Measurements from ENCODE around the gene HES7.

The HES7 gene

DNA sequence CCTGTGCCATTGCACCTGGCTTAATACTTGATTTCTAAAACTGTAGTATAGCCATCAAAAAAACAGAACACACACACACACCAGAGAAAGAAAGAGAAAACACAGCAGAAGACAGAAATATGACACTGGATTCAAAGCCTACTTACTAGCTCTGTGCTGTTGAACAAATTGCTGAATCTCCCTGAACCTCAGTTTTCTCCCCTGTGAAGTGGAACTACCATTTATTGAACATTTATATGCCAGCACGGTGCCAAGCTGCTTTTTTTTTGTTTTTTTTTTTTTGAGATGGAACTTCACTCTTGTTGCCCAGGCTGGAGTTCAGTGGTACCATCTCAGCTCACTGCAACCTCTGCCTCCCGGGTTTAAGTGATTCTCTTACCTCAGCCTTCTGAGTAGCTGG, 23.1 kb downstream of the HES7 start:
- H3K4me3 ChIP-seq (ENCODE audit: low read length), result no peak overlapping the region
- no peaks in the 10 kb centered on the region for H3K79me1 ChIP-seq (ENCODE audit: low read length)
- no peak overlapping the region for H3K27ac ChIP-seq (ENCODE audit: low read depth, low read length)
- H3K18ac ChIP-seq (ENCODE audit: low read length), result no peak overlapping the region
- H3K9ac ChIP-seq (ENCODE audit: low read length), result no peak overlapping the region
- H4K5ac ChIP-seq (ENCODE audit: low read length), result no peak overlapping the region
- H4K8ac ChIP-seq (ENCODE audit: low read depth, low read length), result no peak overlapping the region
- no peak overlapping the region for H2BK5ac ChIP-seq (ENCODE audit: low read length)
- no peak overlapping the region for H3K56ac ChIP-seq (ENCODE audit: low read length)
- H2BK15ac ChIP-seq (replicated peaks; ENCODE audit: low read depth), result no peak overlapping the region
- no CpG with 5 or more reads among the region's 2 CpGs for WGBS (ENCODE audit: extremely low coverage, insufficient coverage, low lambda C conversion rate)
- no peak overlapping the region for H3K4me2 ChIP-seq (ENCODE audit: low read length)
- no peak overlapping the region for H3K23ac ChIP-seq (ENCODE audit: low read length)
- H3K4ac ChIP-seq (ENCODE audit: low read depth, low read length), result no peak overlapping the region
- H2BK120ac ChIP-seq (ENCODE audit: low read depth, low read length), result no peak overlapping the region
- H3K4me1 ChIP-seq (ENCODE audit: control insufficient read depth, low read depth, low read length), result no peaks in the 10 kb centered on the region
- no peaks in the 10 kb centered on the region for H3K27me3 ChIP-seq (ENCODE audit: insufficient read depth, low read length, poor library complexity)
- H2AK5ac ChIP-seq (ENCODE audit: low read length), result no peak overlapping the region
- no peaks in the 10 kb centered on the region for H3K36me3 ChIP-seq (ENCODE audit: control insufficient read depth, insufficient read depth, low read length)
- DNase-seq, result no peak
- H3K79me2 ChIP-seq (ENCODE audit: control insufficient read depth, insufficient read depth, low read length), result no peaks in the 10 kb centered on the region

DNA sequence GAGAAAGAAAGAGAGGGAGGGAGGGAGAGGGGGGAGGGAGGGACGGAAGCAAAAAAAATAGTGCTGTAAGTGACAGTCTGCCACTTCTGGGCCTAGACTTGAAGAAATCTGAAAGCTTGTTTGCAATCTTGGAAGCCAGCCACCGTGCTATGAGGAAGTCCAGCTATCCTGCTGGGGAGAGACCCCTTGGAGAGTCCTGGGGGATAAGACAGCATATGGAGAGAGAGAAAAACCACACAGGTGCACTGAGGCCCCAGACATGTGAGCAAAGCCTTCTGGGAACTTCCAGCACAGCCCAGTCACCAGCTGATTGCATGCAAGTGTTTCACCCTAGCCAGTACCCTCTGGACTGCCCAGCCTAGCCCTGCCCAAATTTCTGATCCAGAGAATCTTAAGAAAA, 23.8 kb downstream of the HES7 start:
- Histone ChIP-seq H3K27ac (ENCODE audit: low read depth, low read length) (no peak overlapping the region), H3K18ac (ENCODE audit: low read length) (no peak overlapping the region), H3K27me3 (ENCODE audit: insufficient read depth, low read length, poor library complexity) (no peaks in the 10 kb centered on the region), H3K79me1 (ENCODE audit: low read length) (no peaks in the 10 kb centered on the region), H3K4ac (ENCODE audit: low read depth, low read length) (no peak overlapping the region), H3K4me1 (ENCODE audit: control insufficient read depth, low read depth, low read length) (no peaks in the 10 kb centered on the region), H3K36me3 (ENCODE audit: control insufficient read depth, insufficient read depth, low read length) (no peaks in the 10 kb centered on the region), H3K79me2 (ENCODE audit: control insufficient read depth, insufficient read depth, low read length) (no peaks in the 10 kb centered on the region), H2BK15ac (replicated peaks; ENCODE audit: low read depth) (no peak overlapping the region), H2AK5ac (ENCODE audit: low read length) (no peak overlapping the region), H3K9ac (ENCODE audit: low read length) (no peak overlapping the region), H3K4me2 (ENCODE audit: low read length) (no peak overlapping the region), H4K8ac (ENCODE audit: low read depth, low read length) (no peak overlapping the region), H3K23ac (ENCODE audit: low read length) (no peak overlapping the region), H2BK120ac (ENCODE audit: low read depth, low read length) (no peak overlapping the region), H4K5ac (ENCODE audit: low read length) (no peak overlapping the region), H3K4me3 (ENCODE audit: low read length) (no peak overlapping the region), H2BK5ac (ENCODE audit: low read length) (no peak overlapping the region), H3K56ac (ENCODE audit: low read length) (no peak overlapping the region)
- DNase-seq, result no peak
- WGBS (ENCODE audit: extremely low coverage, insufficient coverage, low lambda C conversion rate), result no CpG with 5 or more reads among the region's 2 CpGs

DNA sequence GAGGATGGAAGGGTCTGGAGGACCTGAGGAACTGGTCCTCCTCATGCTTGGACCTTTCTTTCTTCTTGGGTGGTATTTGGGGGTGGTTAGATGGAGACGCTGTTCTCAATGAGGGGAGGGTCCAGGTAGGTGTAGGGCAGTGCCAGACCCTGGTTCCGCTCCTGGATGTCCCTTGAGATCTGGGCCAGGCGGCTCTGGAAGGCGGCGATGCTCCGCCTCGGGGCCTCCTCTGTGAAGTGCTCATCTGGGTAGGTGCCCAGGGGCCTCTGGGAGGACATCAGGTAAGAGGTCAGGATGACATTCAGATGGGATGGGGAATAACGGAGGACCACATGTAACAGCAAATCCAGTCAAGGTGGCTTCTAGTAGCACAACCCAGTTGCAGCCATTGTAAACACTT, 27.4 kb downstream of the HES7 start:
- no CpG with 5 or more reads among the region's 8 CpGs for WGBS (ENCODE audit: extremely low coverage, insufficient coverage, low lambda C conversion rate)
- H2BK120ac ChIP-seq (ENCODE audit: low read depth, low read length), result no peak overlapping the region
- H2BK5ac ChIP-seq (ENCODE audit: low read length), result no peak overlapping the region
- H2AK5ac ChIP-seq (ENCODE audit: low read length), result no peak overlapping the region
- H2BK15ac ChIP-seq (replicated peaks; ENCODE audit: low read depth), result no peak overlapping the region
- no peaks in the 10 kb centered on the region for H3K4me1 ChIP-seq (ENCODE audit: control insufficient read depth, low read depth, low read length)
- no peak overlapping the region for H4K8ac ChIP-seq (ENCODE audit: low read depth, low read length)
- H3K4me2 ChIP-seq (ENCODE audit: low read length), result no peak overlapping the region
- H3K56ac ChIP-seq (ENCODE audit: low read length), result no peak overlapping the region
- DNase-seq, result no peak
- H3K79me2 ChIP-seq (ENCODE audit: control insufficient read depth, insufficient read depth, low read length), result no peaks in the 10 kb centered on the region
- no peak overlapping the region for H3K4me3 ChIP-seq (ENCODE audit: low read length)
- H3K36me3 ChIP-seq (ENCODE audit: control insufficient read depth, insufficient read depth, low read length), result no peaks in the 10 kb centered on the region
- H3K18ac ChIP-seq (ENCODE audit: low read length), result no peak overlapping the region
- H3K79me1 ChIP-seq (ENCODE audit: low read length), result no peaks in the 10 kb centered on the region
- no peak overlapping the region for H3K23ac ChIP-seq (ENCODE audit: low read length)
- no peaks in the 10 kb centered on the region for H3K27me3 ChIP-seq (ENCODE audit: insufficient read depth, low read length, poor library complexity)
- no peak overlapping the region for H3K27ac ChIP-seq (ENCODE audit: low read depth, low read length)
- no peak overlapping the region for H4K5ac ChIP-seq (ENCODE audit: low read length)
- H3K9ac ChIP-seq (ENCODE audit: low read length), result no peak overlapping the region
- no peak overlapping the region for H3K4ac ChIP-seq (ENCODE audit: low read depth, low read length)

DNA sequence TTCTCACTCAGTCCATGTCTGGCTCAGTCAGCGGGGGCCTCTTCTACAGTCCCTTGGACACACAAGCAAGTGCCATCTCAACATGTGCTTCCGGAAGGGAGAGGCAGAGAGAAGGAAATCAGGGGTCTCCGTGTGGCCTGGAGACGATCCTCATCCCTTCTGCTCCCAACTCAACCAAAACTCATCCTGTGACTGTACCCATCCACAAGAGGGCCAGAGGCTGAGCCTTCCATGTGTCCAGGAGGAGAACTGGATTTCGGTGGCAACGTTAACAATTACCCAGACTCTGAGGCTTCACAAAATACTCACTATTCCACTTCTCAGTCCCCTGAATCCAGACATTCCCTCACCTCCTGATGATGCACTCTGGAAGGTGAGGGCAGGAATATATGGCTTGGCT, 28.5 kb downstream of the HES7 start:
- Histone ChIP-seq H3K9ac (ENCODE audit: low read length) (no peak overlapping the region), H3K4me2 (ENCODE audit: low read length) (no peak overlapping the region), H3K79me2 (ENCODE audit: control insufficient read depth, insufficient read depth, low read length) (no peaks in the 10 kb centered on the region), H2BK5ac (ENCODE audit: low read length) (no peak overlapping the region), H3K4ac (ENCODE audit: low read depth, low read length) (no peak overlapping the region), H2BK120ac (ENCODE audit: low read depth, low read length) (no peak overlapping the region), H3K4me3 (ENCODE audit: low read length) (no peak overlapping the region), H3K23ac (ENCODE audit: low read length) (no peak overlapping the region), H3K27ac (ENCODE audit: low read depth, low read length) (no peak overlapping the region), H3K27me3 (ENCODE audit: insufficient read depth, low read length, poor library complexity) (no peaks in the 10 kb centered on the region), H3K79me1 (ENCODE audit: low read length) (no peaks in the 10 kb centered on the region), H2BK15ac (replicated peaks; ENCODE audit: low read depth) (no peak overlapping the region), H3K18ac (ENCODE audit: low read length) (no peak overlapping the region), H3K36me3 (ENCODE audit: control insufficient read depth, insufficient read depth, low read length) (no peaks in the 10 kb centered on the region), H4K8ac (ENCODE audit: low read depth, low read length) (no peak overlapping the region), H2AK5ac (ENCODE audit: low read length) (no peak overlapping the region), H4K5ac (ENCODE audit: low read length) (no peak overlapping the region), H3K56ac (ENCODE audit: low read length) (no peak overlapping the region), H3K4me1 (ENCODE audit: control insufficient read depth, low read depth, low read length) (peaks cover 3% of the 10 kb centered on the region)
- WGBS (ENCODE audit: extremely low coverage, insufficient coverage, low lambda C conversion rate), result no CpG with 5 or more reads among the region's 6 CpGs
- DNase-seq, result no peak

DNA sequence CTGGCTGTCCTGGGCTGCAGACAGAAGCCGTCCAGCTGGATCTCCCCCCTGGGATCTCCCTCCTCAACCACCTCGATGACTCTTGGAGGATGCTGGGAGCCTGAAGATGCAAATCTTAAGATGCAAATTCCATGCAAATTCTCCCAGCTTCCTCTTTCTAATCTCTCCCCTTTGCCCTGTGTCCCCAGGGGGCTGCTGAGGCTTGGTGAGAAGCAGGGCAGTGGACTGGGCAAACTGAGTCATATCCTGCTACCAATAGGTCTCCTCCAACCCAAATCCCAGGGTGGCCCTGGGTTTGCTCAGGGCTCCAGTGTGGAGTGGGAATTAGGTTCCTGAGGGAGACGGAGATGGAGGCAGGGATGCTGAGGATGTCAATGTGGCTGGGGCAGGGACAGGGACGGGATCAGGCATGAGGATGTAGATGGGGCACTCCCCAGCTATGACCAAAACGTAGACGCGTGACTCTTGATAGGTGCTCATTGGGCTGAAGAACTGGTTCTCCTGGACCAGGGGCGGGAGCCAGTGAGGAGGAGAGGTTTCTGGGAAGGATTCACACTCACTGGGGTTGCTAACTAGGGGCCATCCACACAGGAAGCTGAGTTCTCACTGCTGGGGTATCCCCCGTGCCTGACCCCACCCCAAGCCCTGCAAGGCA, 32.7 kb downstream of the HES7 start:
- no peaks in the 10 kb centered on the region for H3K79me1 ChIP-seq (ENCODE audit: low read length)
- no peak overlapping the region for H3K4ac ChIP-seq (ENCODE audit: low read depth, low read length)
- no peak overlapping the region for H2BK120ac ChIP-seq (ENCODE audit: low read depth, low read length)
- DNase-seq, result no peak
- H3K4me2 ChIP-seq (ENCODE audit: low read length), result no peak overlapping the region
- no peak overlapping the region for H3K4me3 ChIP-seq (ENCODE audit: low read length)
- no peak overlapping the region for H2AK5ac ChIP-seq (ENCODE audit: low read length)
- H3K27ac ChIP-seq (ENCODE audit: low read depth, low read length), result no peak overlapping the region
- no peaks in the 10 kb centered on the region for H3K36me3 ChIP-seq (ENCODE audit: control insufficient read depth, insufficient read depth, low read length)
- H3K18ac ChIP-seq (ENCODE audit: low read length), result no peak overlapping the region
- no peaks in the 10 kb centered on the region for H3K27me3 ChIP-seq (ENCODE audit: insufficient read depth, low read length, poor library complexity)
- no CpG with 5 or more reads among the region's 9 CpGs for WGBS (ENCODE audit: extremely low coverage, insufficient coverage, low lambda C conversion rate)
- H4K8ac ChIP-seq (ENCODE audit: low read depth, low read length), result no peak overlapping the region
- no peak overlapping the region for H3K56ac ChIP-seq (ENCODE audit: low read length)
- no peak overlapping the region for H2BK15ac ChIP-seq (replicated peaks; ENCODE audit: low read depth)
- no peak overlapping the region for H3K9ac ChIP-seq (ENCODE audit: low read length)
- no peak overlapping the region for H2BK5ac ChIP-seq (ENCODE audit: low read length)
- no peak overlapping the region for H3K23ac ChIP-seq (ENCODE audit: low read length)
- H3K79me2 ChIP-seq (ENCODE audit: control insufficient read depth, insufficient read depth, low read length), result no peaks in the 10 kb centered on the region
- H4K5ac ChIP-seq (ENCODE audit: low read length), result no peak overlapping the region
- peaks cover 3% of the 10 kb centered on the region for H3K4me1 ChIP-seq (ENCODE audit: control insufficient read depth, low read depth, low read length)

DNA sequence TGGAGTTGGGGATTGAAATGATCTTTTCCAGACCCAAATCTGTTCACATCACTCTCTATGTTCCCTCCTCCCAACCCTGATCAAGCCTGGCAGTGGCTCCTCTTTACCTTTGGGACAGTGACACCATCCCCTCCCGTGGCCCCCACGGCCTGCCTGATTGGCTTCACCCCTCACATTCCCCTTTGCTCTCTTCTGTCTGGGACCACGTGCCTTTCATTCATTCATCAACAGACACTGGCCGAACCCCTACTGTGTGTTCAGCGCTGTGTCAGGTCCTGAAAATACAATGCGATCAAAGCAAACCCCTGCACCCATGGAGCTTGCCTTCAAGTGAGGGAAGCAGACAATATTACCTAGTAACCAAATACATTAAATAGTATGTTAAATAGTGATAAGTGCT, 34.2 kb downstream of the HES7 start:
- no peak overlapping the region for H2BK15ac ChIP-seq (replicated peaks; ENCODE audit: low read depth)
- H3K27me3 ChIP-seq (ENCODE audit: insufficient read depth, low read length, poor library complexity), result no peaks in the 10 kb centered on the region
- H3K23ac ChIP-seq (ENCODE audit: low read length), result no peak overlapping the region
- H3K27ac ChIP-seq (ENCODE audit: low read depth, low read length), result no peak overlapping the region
- DNase-seq, result no peak
- no peaks in the 10 kb centered on the region for H3K79me2 ChIP-seq (ENCODE audit: control insufficient read depth, insufficient read depth, low read length)
- WGBS (ENCODE audit: extremely low coverage, insufficient coverage, low lambda C conversion rate), result no CpG with 5 or more reads among the region's 6 CpGs
- no peak overlapping the region for H3K9ac ChIP-seq (ENCODE audit: low read length)
- no peak overlapping the region for H3K18ac ChIP-seq (ENCODE audit: low read length)
- no peak overlapping the region for H2BK5ac ChIP-seq (ENCODE audit: low read length)
- H3K79me1 ChIP-seq (ENCODE audit: low read length), result no peaks in the 10 kb centered on the region
- H3K4me3 ChIP-seq (ENCODE audit: low read length), result no peak overlapping the region
- no peak overlapping the region for H4K5ac ChIP-seq (ENCODE audit: low read length)
- no peak overlapping the region for H2AK5ac ChIP-seq (ENCODE audit: low read length)
- no peaks in the 10 kb centered on the region for H3K36me3 ChIP-seq (ENCODE audit: control insufficient read depth, insufficient read depth, low read length)
- H3K4me2 ChIP-seq (ENCODE audit: low read length), result no peak overlapping the region
- H4K8ac ChIP-seq (ENCODE audit: low read depth, low read length), result no peak overlapping the region
- H3K4me1 ChIP-seq (ENCODE audit: control insufficient read depth, low read depth, low read length), result peaks cover 3% of the 10 kb centered on the region
- H2BK120ac ChIP-seq (ENCODE audit: low read depth, low read length), result no peak overlapping the region
- no peak overlapping the region for H3K56ac ChIP-seq (ENCODE audit: low read length)
- H3K4ac ChIP-seq (ENCODE audit: low read depth, low read length), result no peak overlapping the region

Data from mesendoderm (in vitro differentiated cells).